Neuronal stem cell (in vitro differentiated cells): Measurements from ENCODE around the gene ZDHHC22.
"Not testable (repeated sequence)": the region's sequence is repeated elsewhere in the genome, so short reads cannot be mapped to it uniquely, and the experiment has no call there.

Experiments
- DNase-seq: peaks from one replicate; pipeline ENCODE4 v3.0.0-alpha.2; 2013; ENCODE audit warnings: low spot score
- H2AFZ ChIP-seq: one replicate; pipeline ENCODE4 v1.6.1; 2013; ENCODE audit warnings: mild to moderate bottlenecking, low read length, inconsistent platforms
- H2AK5ac ChIP-seq: 2 replicates; pipeline ENCODE4 v1.6.1; 2013; ENCODE audit warnings: low read depth, mild to moderate bottlenecking, inconsistent platforms, low read length, moderate library complexity, mixed read lengths
- H2BK120ac ChIP-seq: 2 replicates; pipeline ENCODE4 v1.6.1; 2013; ENCODE audit warnings: low read depth, mild to moderate bottlenecking, inconsistent platforms, low read length, moderate library complexity, mixed read lengths
- H2BK12ac ChIP-seq: one replicate; pipeline ENCODE4 v1.6.1; 2013; ENCODE audit warnings: low read length, inconsistent platforms
- H2BK15ac ChIP-seq: 2 replicates; pipeline ENCODE4 v1.6.1; 2013; ENCODE audit warnings: mild to moderate bottlenecking, low read length, inconsistent platforms, mixed read lengths
- H2BK5ac ChIP-seq: one replicate; pipeline ENCODE4 v1.6.1; 2013; ENCODE audit warnings: inconsistent platforms, mild to moderate bottlenecking, low read length, moderate library complexity
- H3K14ac ChIP-seq: one replicate; pipeline ENCODE4 v1.6.1; 2013; ENCODE audit warnings: low read length, inconsistent platforms
- H3K18ac ChIP-seq: 2 replicates; pipeline ENCODE4 v1.6.1; 2013; ENCODE audit warnings: low read length, inconsistent platforms
- H3K23ac ChIP-seq: 2 replicates; pipeline ENCODE4 v1.6.1; 2013; ENCODE audit warnings: low read depth, mild to moderate bottlenecking, mixed read lengths, low read length, inconsistent platforms; ENCODE audit not compliant: poor library complexity
- H3K27ac ChIP-seq: replicated peaks from 3 replicates; pipeline ENCODE4 v1.5.1; 2013; ENCODE audit warnings: low read length, inconsistent platforms
- H3K27me3 ChIP-seq, 3 experiments: 2 replicates each; pipeline ENCODE4 v1.6.1; 2013; ENCODE audit warnings: low read length in 3 of 3, mild to moderate bottlenecking in 2 of 3, inconsistent platforms in 1 of 3, low read depth in 1 of 3, mixed read lengths in 1 of 3, moderate library complexity in 1 of 3; ENCODE audit not compliant: control insufficient read depth in 3 of 3, insufficient read depth in 3 of 3
- H3K36me3 ChIP-seq, 2 donors: replicated peaks in 1 of 2; 2 replicates each; pipeline ENCODE4 v1.6.1; 2013; ENCODE audit warnings: low read length in 2 of 2; ENCODE audit not compliant: control insufficient read depth in 2 of 2, insufficient read depth in 2 of 2
- H3K4ac ChIP-seq: 2 replicates; pipeline ENCODE4 v1.6.1; 2013; ENCODE audit warnings: inconsistent platforms, mild to moderate bottlenecking, low read length, moderate library complexity
- H3K4me1 ChIP-seq, 2 donors: 1 replicate in 1 of 2; 2 replicates in 1 of 2; pipeline ENCODE4 v1.6.1; 2013; ENCODE audit warnings: low read length in 2 of 2, low read depth in 1 of 2; ENCODE audit not compliant: control insufficient read depth in 2 of 2, insufficient read depth in 1 of 2
- H3K4me2 ChIP-seq: one replicate; pipeline ENCODE4 v1.6.1; 2013; ENCODE audit warnings: mild to moderate bottlenecking, low read length, inconsistent platforms; ENCODE audit not compliant: insufficient read depth, poor library complexity, severe bottlenecking
- H3K4me3 ChIP-seq, 2 donors: 2 replicates each; pipeline ENCODE4 v1.5.1; 2013; ENCODE audit warnings: low read length in 2 of 2, mild to moderate bottlenecking in 2 of 2, inconsistent platforms in 1 of 2, moderate library complexity in 1 of 2
- H3K79me1 ChIP-seq: one replicate; pipeline ENCODE4 v1.6.1; 2013; ENCODE audit warnings: low read depth, mild to moderate bottlenecking, inconsistent platforms, low read length, moderate library complexity
- H3K9ac ChIP-seq: one replicate; pipeline ENCODE4 v1.6.1; 2013; ENCODE audit warnings: mild to moderate bottlenecking, low read depth, low read length, inconsistent platforms; ENCODE audit not compliant: poor library complexity
- H3K9me3 ChIP-seq, 2 donors: replicated peaks in 1 of 2; 2 replicates each; pipeline versions ENCODE3 to v1.6.1; 2013; ENCODE audit warnings: low read length in 2 of 2, mild to moderate bottlenecking in 2 of 2, inconsistent platforms in 1 of 2, low read depth in 1 of 2, mixed read lengths in 1 of 2, moderate library complexity in 1 of 2; ENCODE audit not compliant: control insufficient read depth in 2 of 2, insufficient read depth in 1 of 2
- H4K8ac ChIP-seq: one replicate; pipeline ENCODE4 v1.6.1; 2013; ENCODE audit warnings: low read depth, mild to moderate bottlenecking, inconsistent platforms, low read length, moderate library complexity
- H4K91ac ChIP-seq: one replicate; pipeline ENCODE4 v1.6.1; 2013; ENCODE audit warnings: low read length, low read depth, mild to moderate bottlenecking, inconsistent platforms; ENCODE audit not compliant: poor library complexity
- WGBS, 2 donors: extraction: QIAGEN DNeasy Blood & Tissue Kit; methylation state at CpG; one replicate each; pipeline ENCODE4 v1.1.7; 2013; ENCODE audit warnings: missing lambda C conversion rate in 2 of 2, mixed read lengths in 1 of 2; ENCODE audit not compliant: insufficient read length in 2 of 2, insufficient replicate concordance in 1 of 2; ENCODE audit errors: extremely low coverage in 2 of 2; 5-methylcytosine and 5-hydroxymethylcytosine counted together

Gene ZDHHC22

DNA sequence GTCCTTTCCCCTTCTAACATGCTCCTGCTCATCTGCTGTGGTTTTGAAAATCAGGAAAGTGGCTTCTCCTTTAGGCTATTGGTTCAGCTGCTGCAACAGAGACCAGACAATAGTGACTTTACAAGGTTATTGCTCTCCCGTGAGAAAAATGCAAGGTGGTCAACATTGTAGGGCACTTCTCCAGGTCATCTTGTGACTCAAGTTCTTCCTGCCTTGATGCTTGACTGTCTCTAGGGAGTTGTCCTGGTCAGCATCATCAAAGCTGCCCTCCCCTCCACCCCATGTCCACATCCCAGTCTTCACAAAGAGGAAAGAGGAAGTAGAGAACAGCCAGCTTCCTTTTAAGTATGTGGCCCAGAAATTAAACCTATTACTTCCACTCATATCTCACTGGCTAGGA, 36.1 kb upstream of the ZDHHC22 start:
- no peak overlapping the region for H2AK5ac ChIP-seq
- H4K8ac ChIP-seq: no peak overlapping the region
- no peak overlapping the region for H2BK5ac ChIP-seq
- H3K79me1 ChIP-seq: no peaks in the 10 kb centered on the region
- H2BK15ac ChIP-seq: no peak overlapping the region
- H3K9me3 ChIP-seq: no peaks in the 10 kb centered on the region
- H2BK120ac ChIP-seq: no peak overlapping the region
- no peak overlapping the region for H4K91ac ChIP-seq
- DNase-seq: no peak
- no peak overlapping the region for H3K23ac ChIP-seq
- no CpG with 5 or more reads among the region's 1 CpG for WGBS, 2 donors
- no peak overlapping the region for H3K14ac ChIP-seq
- no peak overlapping the region for H3K4ac ChIP-seq
- H3K27me3 ChIP-seq: peaks cover 0 to 14% (median 0%) of the 10 kb centered on the region in 3 experiments
- H3K4me2 ChIP-seq: no peak overlapping the region
- no peaks in the 10 kb centered on the region for H3K36me3 ChIP-seq
- no peak overlapping the region for H3K4me3 ChIP-seq
- H2BK12ac ChIP-seq: no peak overlapping the region
- H3K9ac ChIP-seq: no peak overlapping the region
- H3K18ac ChIP-seq: no peak overlapping the region
- H3K4me1 ChIP-seq: peaks cover 4 to 9% of the 10 kb centered on the region in 2 donors
- no peak overlapping the region for H2AFZ ChIP-seq
- no peak overlapping the region for H3K27ac ChIP-seq

DNA sequence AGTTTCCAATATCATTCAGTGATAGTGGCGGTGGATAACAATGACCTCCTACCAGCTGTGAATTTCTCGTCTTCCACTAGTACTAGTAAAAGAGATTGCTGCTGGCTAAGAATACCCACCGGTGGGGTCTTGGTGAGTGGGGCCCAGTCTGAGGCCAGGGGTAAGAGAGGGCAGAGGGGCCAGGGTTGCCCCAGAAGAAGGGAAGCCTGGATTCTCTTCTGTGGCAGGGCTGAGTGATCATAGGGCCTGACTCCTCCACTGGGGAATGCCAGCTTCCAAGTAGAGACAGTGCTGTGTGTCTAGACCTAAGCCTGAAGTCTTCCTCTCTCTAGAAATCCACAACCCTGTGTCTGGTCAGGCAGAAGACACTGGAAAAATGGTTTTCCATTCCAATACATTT, 34.3 kb upstream of the ZDHHC22 start:
- H3K4me1 ChIP-seq: peaks cover 0 to 1% of the 10 kb centered on the region in 2 donors
- no peak overlapping the region for H2AK5ac ChIP-seq
- H3K4ac ChIP-seq: no peak overlapping the region
- no peaks in the 10 kb centered on the region for H3K36me3 ChIP-seq
- no peak overlapping the region for H3K23ac ChIP-seq
- no peak overlapping the region for H3K4me2 ChIP-seq
- H3K18ac ChIP-seq: no peak overlapping the region
- whole genome bisulfite sequencing, 2 donors: no CpG with 5 or more reads among the region's 3 CpGs
- H3K27me3 ChIP-seq: peaks cover 0 to 11% (median 0%) of the 10 kb centered on the region in 3 experiments
- H3K4me3 ChIP-seq: no peak overlapping the region
- H2BK12ac ChIP-seq: no peak overlapping the region
- H3K9ac ChIP-seq: no peak overlapping the region
- H2AFZ ChIP-seq: no peak overlapping the region
- H2BK120ac ChIP-seq: no peak overlapping the region
- H3K14ac ChIP-seq: no peak overlapping the region
- H2BK5ac ChIP-seq: no peak overlapping the region
- no peak overlapping the region for H2BK15ac ChIP-seq
- no peak overlapping the region for H3K27ac ChIP-seq
- no peaks in the 10 kb centered on the region for H3K9me3 ChIP-seq
- H4K91ac ChIP-seq: no peak overlapping the region
- no peak overlapping the region for H4K8ac ChIP-seq
- no peak for DNase-seq
- no peaks in the 10 kb centered on the region for H3K79me1 ChIP-seq

DNA sequence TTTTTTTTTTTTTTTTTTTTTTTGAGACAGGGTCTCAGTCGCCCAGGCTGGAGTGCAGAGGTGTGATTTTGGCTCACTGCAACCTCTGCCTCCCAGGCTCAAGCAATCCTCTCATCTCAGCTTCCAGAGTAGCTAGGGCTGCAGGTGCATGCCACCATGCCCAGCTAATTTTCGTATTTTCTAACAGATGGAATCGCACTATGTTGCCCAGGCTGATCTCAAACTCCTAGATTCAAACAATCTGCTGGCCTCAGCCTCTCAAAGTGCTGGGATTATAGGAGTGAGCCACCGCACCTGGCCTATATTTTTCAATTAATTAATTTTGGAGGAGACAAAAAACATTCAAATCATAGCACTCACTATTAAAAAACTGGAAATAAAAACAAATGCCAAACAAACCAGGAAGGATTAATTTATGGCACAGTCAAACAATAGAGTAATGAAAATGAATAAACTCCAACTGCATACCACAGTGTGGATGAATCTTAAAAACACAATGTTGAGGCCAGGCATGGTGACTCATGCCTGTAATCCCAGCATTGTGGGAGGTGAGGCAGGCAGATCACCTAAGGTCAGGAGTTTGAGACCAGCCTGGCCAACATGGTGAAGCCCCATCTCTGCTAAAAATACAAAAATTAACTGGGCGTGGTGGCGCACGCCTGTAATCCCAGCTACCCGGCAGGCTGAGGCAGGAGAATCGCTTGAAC, 32.5 kb upstream of the ZDHHC22 start:
- H3K4ac ChIP-seq, H3K27ac ChIP-seq, H4K8ac ChIP-seq, H2BK120ac ChIP-seq, H3K23ac ChIP-seq, H3K4me3 ChIP-seq, H3K36me3 ChIP-seq, H2AFZ ChIP-seq, H2AK5ac ChIP-seq, H4K91ac ChIP-seq, DNase-seq, H3K9me3 ChIP-seq, H3K4me2 ChIP-seq, H3K4me1 ChIP-seq, H3K14ac ChIP-seq, H3K79me1 ChIP-seq, H3K18ac ChIP-seq, H2BK5ac ChIP-seq, H2BK15ac ChIP-seq, H2BK12ac ChIP-seq, H3K9ac ChIP-seq: not testable (repeated sequence)
- WGBS, 2 donors: no CpG with 5 or more reads among the region's 9 CpGs
- peaks cover 0 to 11% (median 0%) of the 10 kb centered on the region in 3 experiments for H3K27me3 ChIP-seq

DNA sequence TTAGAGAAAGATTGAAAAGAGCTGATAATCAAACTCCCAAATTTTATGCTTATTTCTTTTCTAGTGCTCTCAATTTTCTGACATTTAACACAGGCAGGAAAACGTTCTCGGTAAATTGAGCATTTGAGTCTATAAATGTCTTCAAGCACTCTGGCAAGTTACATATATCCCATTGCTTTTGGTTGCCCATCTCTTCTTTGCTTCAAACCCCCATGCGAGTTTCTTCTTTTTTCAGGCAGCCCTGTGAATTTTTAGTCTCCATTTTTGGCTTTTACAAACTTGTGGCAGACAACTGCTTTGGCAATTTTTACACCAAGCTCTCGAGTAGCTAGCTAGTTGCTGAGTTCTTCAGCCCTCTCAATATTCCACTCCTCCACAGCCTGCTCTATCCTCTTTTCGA, 31.3 kb upstream of the ZDHHC22 start:
- H2AFZ ChIP-seq: no peak overlapping the region
- H2BK15ac ChIP-seq: no peak overlapping the region
- no peak overlapping the region for H4K8ac ChIP-seq
- no peaks in the 10 kb centered on the region for H3K36me3 ChIP-seq
- H2BK5ac ChIP-seq: no peak overlapping the region
- no peak overlapping the region for H3K23ac ChIP-seq
- no peaks in the 10 kb centered on the region for H3K4me1 ChIP-seq
- peaks cover 0 to 11% (median 0%) of the 10 kb centered on the region in 3 experiments for H3K27me3 ChIP-seq
- DNase-seq: no peak
- H3K9ac ChIP-seq: no peak overlapping the region
- no peak overlapping the region for H3K4me2 ChIP-seq
- H3K9me3 ChIP-seq: peaks cover 0 to 8% of the 10 kb centered on the region in 2 donors
- H3K18ac ChIP-seq: no peak overlapping the region
- no peak overlapping the region for H3K27ac ChIP-seq
- WGBS, 2 donors: no CpG with 5 or more reads among the region's 5 CpGs
- H2BK120ac ChIP-seq: no peak overlapping the region
- H3K14ac ChIP-seq: no peak overlapping the region
- H4K91ac ChIP-seq: no peak overlapping the region
- H3K4me3 ChIP-seq: no peak overlapping the region
- H3K4ac ChIP-seq: no peak overlapping the region
- H3K79me1 ChIP-seq: no peaks in the 10 kb centered on the region
- H2AK5ac ChIP-seq: no peak overlapping the region
- no peak overlapping the region for H2BK12ac ChIP-seq
